A549 (cell line): Measurements from ENCODE around the gene ACER3. TPM values are rescaled to one million over a fixed set of nuclear protein-coding genes. Genes with fewer than 3 reads are reported as not detected.
"Not testable (repeated sequence)": the region's sequence is repeated elsewhere in the genome, so short reads cannot be mapped to it uniquely, and the experiment has no call there.

Source experiments
- ATAC-seq, 2 experiments: fragments of 200-7000 bp in 1 of 2; fragments of >200 bp in 1 of 2; cut with Nextera tagmentation in 1 of 2; cut with Tn5 transposase in 1 of 2; 3 replicates each; pipeline versions ENCODE4 v1.8.0 to v1.9.1; 2018 to 2020; ENCODE audit warnings: mild to moderate bottlenecking in 1 of 2, moderate library complexity in 1 of 2
- CTCF ChIA-PET: fragments of 300-600 bp; sonication (Branson Sonifier 250); formaldehyde crosslinking; extraction: SDS; loops from one replicate; lab custom pipeline; 2021; ENCODE audit warnings: antibody characterized with exemption, inconsistent platforms; lab: Yijun Ruan, JAX
- POLR2A ChIA-PET: fragments of 350-600 bp; formaldehyde crosslinking; extraction: SDS; loops from one replicate; lab custom pipeline; 2021; ENCODE audit warnings: antibody characterized with exemption, inconsistent platforms; lab: Yijun Ruan, JAX
- DNase-seq, 2 experiments: peaks; one replicate each; pipeline versions ENCODE4 v3.0.0 to v3.0.0-alpha.2; 2011 to 2016; ENCODE audit warnings: low read depth in 1 of 2, low spot score in 1 of 2
- FAIRE-seq: peaks from 2 replicates; lab custom pipeline; 2011; peaks lifted over from hg19 to GRCh38; lab: Jason Lieb, UNC
- H3K27ac ChIP-seq, 2 experiments: fragments of >200 bp; sonication (Bioruptor Twin); formaldehyde crosslinking; 3 replicates each; pipeline ENCODE4 v1.5.1; 2016 to 2017
- H3K4me1 ChIP-seq: fragments of >200 bp; sonication (Bioruptor Twin); formaldehyde crosslinking; 3 replicates; pipeline ENCODE4 v1.6.1; 2016
- H3K4me2 ChIP-seq: fragments of >200 bp; sonication (Bioruptor Twin); formaldehyde crosslinking; 3 replicates; pipeline ENCODE4 v1.6.1; 2016
- H3K4me3 ChIP-seq: fragments of >200 bp; sonication (Bioruptor Twin); formaldehyde crosslinking; 3 replicates; pipeline ENCODE4 v1.5.1; 2016
- H3K9me3 ChIP-seq: fragments of >200 bp; sonication (Bioruptor Twin); formaldehyde crosslinking; 3 replicates; pipeline ENCODE4 v1.6.1; 2016
- CBX2 ChIP-seq: fragments of 200-600 bp; sonication (generic); IDR thresholded peaks from 2 replicates; pipeline ENCODE4 v1.6.1; 2016; ENCODE audit warnings: low read depth, mild to moderate bottlenecking, borderline replicate concordance
- CBX8 ChIP-seq: fragments of 200-600 bp; sonication (generic); IDR thresholded peaks from 2 replicates; pipeline ENCODE4 v1.6.1; 2016
- CEBPB ChIP-seq, 2 experiments: fragments of >200 bp in 1 of 2; sonication (Bioruptor Twin) in 1 of 2; formaldehyde crosslinking in 1 of 2; IDR thresholded peaks; 2 replicates each; pipeline ENCODE4 v1.6.1; 2012 to 2016
- EHMT2 ChIP-seq: fragments of 200-600 bp; sonication (generic); IDR thresholded peaks from 2 replicates; pipeline ENCODE4 v1.6.1; 2016; ENCODE audit warnings: antibody characterized with exemption, low read depth, mild to moderate bottlenecking, moderate library complexity
- EP300 ChIP-seq, 2 experiments: fragments of >200 bp; sonication (Bioruptor Twin); formaldehyde crosslinking; IDR thresholded peaks; 2 replicates in 1 of 2; 3 replicates in 1 of 2; pipeline ENCODE4 v1.6.1; 2016 to 2017
- ESRRA ChIP-seq: fragments of 150-350 bp; IDR thresholded peaks from 2 replicates; pipeline ENCODE4 v1.6.1; 2014; ENCODE audit warnings: mild to moderate bottlenecking, low read length, borderline replicate concordance
- GATA3 ChIP-seq: IDR thresholded peaks from 2 replicates; pipeline ENCODE4 v1.6.1; 2012; ENCODE audit warnings: borderline replicate concordance
- HDAC2 ChIP-seq: fragments of 200-600 bp; sonication (generic); IDR thresholded peaks from 2 replicates; pipeline ENCODE4 v1.6.1; 2016
- JUN ChIP-seq, 2 experiments: fragments of >200 bp; sonication (Bioruptor Twin); formaldehyde crosslinking; IDR thresholded peaks; 2 replicates in 1 of 2; 3 replicates in 1 of 2; pipeline ENCODE4 v1.6.1; 2016 to 2017
- JUNB ChIP-seq: fragments of >200 bp; sonication (Bioruptor Twin); formaldehyde crosslinking; IDR thresholded peaks from 2 replicates; pipeline ENCODE4 v1.6.1; 2016
- MYC ChIP-seq: IDR thresholded peaks from 2 replicates; pipeline ENCODE4 v1.6.1; 2012; ENCODE audit warnings: mild to moderate bottlenecking, inconsistent platforms, low read length, improper control_type of control experiment, borderline replicate concordance
- RCOR1 ChIP-seq: fragments of 150-350 bp; IDR thresholded peaks from 2 replicates; pipeline ENCODE4 v1.6.1; 2014; ENCODE audit warnings: antibody characterized with exemption, low read length, low read depth
- SMC3 ChIP-seq: fragments of >200 bp; sonication (Bioruptor Twin); formaldehyde crosslinking; IDR thresholded peaks from 3 replicates; pipeline ENCODE4 v1.6.1; 2018; ENCODE audit warnings: inconsistent platforms
- ZFP36 ChIP-seq: fragments of 450-650 bp; IDR thresholded peaks from 2 replicates; pipeline ENCODE4 v1.6.1; 2014; ENCODE audit warnings: borderline replicate concordance; ENCODE audit not compliant: partially characterized antibody
- ZNF302 ChIP-seq: fragments of 250-450 bp; sonication (Bioruptor Pico); IDR thresholded peaks from 2 replicates; pipeline ENCODE4 v1.9.0; 2021; ENCODE audit warnings: inconsistent platforms, mild to moderate bottlenecking, moderate library complexity
- WGBS: methylation state at CpG from one replicate; pipeline ENCODE4 v1.1.6; 2017; ENCODE audit errors: missing lambda C conversion rate; 5-methylcytosine and 5-hydroxymethylcytosine counted together
- polyA plus RNA-seq, 4 experiments: library from polyadenylated mRNA; depleted of rRNA in 3 of 4; stranded (reverse); fragments of >200 nt; fragmentation: RNase III in 1 of 4; extraction: RNeasy Plus Mini Kit Qiagen cat#74134 plus additional on column Dnase treatment in 1 of 4; gene quantifications; 2 replicates in 3 of 4; 3 replicates in 1 of 4; pipeline ENCODE4 v1.2.3, GENCODE V29; 2011 to 2017
- TF ChIP-seq, protein P1 (sequence below): fragments of >200 bp; sonication (Bioruptor Twin); formaldehyde crosslinking; IDR thresholded peaks from 3 replicates; pipeline ENCODE4 v1.6.1; 2016
- TF ChIP-seq, protein P2 (sequence below): IDR thresholded peaks from 2 replicates; pipeline ENCODE4 v1.6.1; 2012
- TF ChIP-seq, protein P3 (sequence below): fragments of >200 bp; sonication (Bioruptor Twin); formaldehyde crosslinking; IDR thresholded peaks from 2 replicates; pipeline ENCODE4 v1.6.1; 2016
- TF ChIP-seq, protein P4 (sequence below): fragments of 250-450 bp; sonication (Bioruptor Pico); IDR thresholded peaks from 2 replicates; pipeline ENCODE4 v1.5.0; 2020; ENCODE audit warnings: low read depth, mild to moderate bottlenecking, moderate library complexity
- TF ChIP-seq, protein P5 (sequence below): fragments of 250-450 bp; sonication (Bioruptor Pico); IDR thresholded peaks from 2 replicates; pipeline ENCODE4 v1.5.0; 2021; ENCODE audit warnings: mild to moderate bottlenecking, moderate library complexity, borderline replicate concordance

The ACER3 gene
- polyA plus RNA-seq, 2 of the 4 experiments (the other 2 are of a cell fraction): 16.0 to 46.6 TPM

DNA sequence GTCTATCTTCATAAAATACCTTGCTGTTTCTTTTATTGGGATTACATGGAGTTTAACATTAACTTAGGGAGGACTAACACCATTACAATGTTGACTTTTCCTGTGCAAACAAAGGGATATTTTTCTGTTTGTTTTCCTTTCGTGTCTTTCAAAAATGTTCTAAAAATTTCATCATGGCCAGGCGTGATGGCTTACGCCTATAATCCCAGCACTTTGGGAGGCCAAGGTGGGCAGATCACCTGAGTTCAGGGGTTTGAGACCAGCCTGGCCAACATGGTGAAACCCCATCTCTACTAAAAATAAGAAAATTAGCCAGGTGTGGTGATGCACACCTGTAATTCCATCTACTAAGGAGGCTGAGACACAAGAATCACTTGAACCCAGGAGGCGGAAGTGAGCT lies 200.5 kb downstream of the ACER3 start:
- CTCF ChIA-PET: interaction anchor here (1.0 to 5.9 kb wide), 4 partner anchors 9 to 30 kb away, joined by 4 to 84 read pairs (median 7); no protein-coding TSS in a partner anchor
- peaks cover 38% of the 10 kb centered on the region for H3K9me3 ChIP-seq
- FAIRE-seq: peak; percentile 68
- TF ChIP-seq JUNB (peak; percentile 40), GATA3 (peak; percentile 79), EP300 (IDR thresholded peaks at IDR 0.05) (peak; percentile 34 to 67; a peak in 1 of 5 replicates), SMC3 (peak; percentile 19; the same call in 1 of the 3 replicates), CEBPB (IDR thresholded peaks at IDR 0.05) (peak; percentile 76 to 83), JUN (IDR thresholded peaks at IDR 0.05) (peak; percentile 38 to 74; a peak in 2 of 5 replicates)
- TF ChIP-seq, protein P1, sequence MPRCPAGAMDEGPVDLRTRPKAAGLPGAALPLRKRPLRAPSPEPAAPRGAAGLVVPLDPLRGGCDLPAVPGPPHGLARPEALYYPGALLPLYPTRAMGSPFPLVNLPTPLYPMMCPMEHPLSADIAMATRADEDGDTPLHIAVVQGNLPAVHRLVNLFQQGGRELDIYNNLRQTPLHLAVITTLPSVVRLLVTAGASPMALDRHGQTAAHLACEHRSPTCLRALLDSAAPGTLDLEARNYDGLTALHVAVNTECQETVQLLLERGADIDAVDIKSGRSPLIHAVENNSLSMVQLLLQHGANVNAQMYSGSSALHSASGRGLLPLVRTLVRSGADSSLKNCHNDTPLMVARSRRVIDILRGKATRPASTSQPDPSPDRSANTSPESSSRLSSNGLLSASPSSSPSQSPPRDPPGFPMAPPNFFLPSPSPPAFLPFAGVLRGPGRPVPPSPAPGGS: peak; percentile 44; the same call in 1 of the 3 replicates
- TF ChIP-seq, protein P2, sequence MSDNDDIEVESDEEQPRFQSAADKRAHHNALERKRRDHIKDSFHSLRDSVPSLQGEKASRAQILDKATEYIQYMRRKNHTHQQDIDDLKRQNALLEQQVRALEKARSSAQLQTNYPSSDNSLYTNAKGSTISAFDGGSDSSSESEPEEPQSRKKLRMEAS: 0 out of 2 replicates have a peak, but pooled peaks have one; percentile 13
- TF ChIP-seq, protein P3, sequence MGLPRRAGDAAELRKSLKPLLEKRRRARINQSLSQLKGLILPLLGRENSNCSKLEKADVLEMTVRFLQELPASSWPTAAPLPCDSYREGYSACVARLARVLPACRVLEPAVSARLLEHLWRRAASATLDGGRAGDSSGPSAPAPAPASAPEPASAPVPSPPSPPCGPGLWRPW: peak; percentile 86
- TF ChIP-seq, all 56 proteins: peak for 9; not testable (repeated sequence) for 47
- H3K4me1 ChIP-seq: peaks cover 21% of the 10 kb centered on the region
- WGBS: 22% methylated on average over 4 of the region's 4 CpGs
- peak overlapping the region; percentile 69 for H3K4me2 ChIP-seq
- ATAC-seq (peak in 1 of 2 experiments; percentile 57; a peak in 3 of 6 replicates), DNase-seq (peak in 1 of 2 experiments; percentile 74)
- POLR2A ChIA-PET, H3K4me3 ChIP-seq: not testable (repeated sequence)
- H3K27ac ChIP-seq: peak overlapping the region; percentile 78 to 79

DNA sequence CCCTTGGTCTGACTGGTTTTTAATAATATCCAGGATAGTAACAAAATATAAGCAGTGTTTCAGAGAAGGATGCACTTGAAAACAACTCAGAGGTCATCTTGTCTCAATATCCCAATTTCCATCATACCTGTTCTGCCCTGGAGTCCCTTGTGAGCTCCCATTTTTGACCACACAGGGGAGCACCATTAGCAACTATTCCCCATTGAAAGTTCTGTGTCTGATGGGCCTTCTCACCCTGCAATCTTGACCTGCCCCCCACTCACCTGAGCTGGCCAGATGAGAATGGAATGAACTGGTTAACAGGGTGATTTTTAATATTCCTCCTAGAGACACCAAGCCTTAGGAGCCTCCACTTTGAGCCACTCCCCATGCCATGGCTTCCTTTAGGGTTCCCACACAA lies 202.2 kb downstream of the ACER3 start:
- ATAC-seq (no peak), FAIRE-seq (no peak), DNase-seq (no peak)
- peaks cover 23% of the 10 kb centered on the region for H3K9me3 ChIP-seq
- peaks cover 25% of the 10 kb centered on the region for H3K4me1 ChIP-seq
- ChIA-PET POLR2A (no interaction called here), CTCF (interaction anchor here (0.7 to 6.3 kb wide), 10 partner anchors 9 to 341 kb away, joined by 3 to 84 read pairs (median 3); no protein-coding TSS in a partner anchor)
- H3K27ac ChIP-seq: peak overlapping the region; percentile 49 to 51; a peak in 4 of 6 replicates
- H3K4me3 ChIP-seq: no peak overlapping the region
- H3K4me2 ChIP-seq: no peak overlapping the region
- TF ChIP-seq HDAC2 (no peak), SMC3 (no peak), ZFP36 (no peak), EHMT2 (no peak), CBX8 (no peak), RCOR1 (no peak), CBX2 (no peak), ESRRA (no peak), ZNF302 (CRISPR knock-in tag) (no peak), CEBPB (IDR thresholded peaks at IDR 0.05) (no peak), MYC (no peak)
- TF ChIP-seq, protein P1: no peak
- TF ChIP-seq, protein P4, sequence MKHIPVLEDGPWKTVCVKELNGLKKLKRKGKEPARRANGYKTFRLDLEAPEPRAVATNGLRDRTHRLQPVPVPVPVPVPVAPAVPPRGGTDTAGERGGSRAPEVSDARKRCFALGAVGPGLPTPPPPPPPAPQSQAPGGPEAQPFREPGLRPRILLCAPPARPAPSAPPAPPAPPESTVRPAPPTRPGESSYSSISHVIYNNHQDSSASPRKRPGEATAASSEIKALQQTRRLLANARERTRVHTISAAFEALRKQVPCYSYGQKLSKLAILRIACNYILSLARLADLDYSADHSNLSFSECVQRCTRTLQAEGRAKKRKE (CRISPR knock-in tag): no peak
- TF ChIP-seq, protein P5, sequence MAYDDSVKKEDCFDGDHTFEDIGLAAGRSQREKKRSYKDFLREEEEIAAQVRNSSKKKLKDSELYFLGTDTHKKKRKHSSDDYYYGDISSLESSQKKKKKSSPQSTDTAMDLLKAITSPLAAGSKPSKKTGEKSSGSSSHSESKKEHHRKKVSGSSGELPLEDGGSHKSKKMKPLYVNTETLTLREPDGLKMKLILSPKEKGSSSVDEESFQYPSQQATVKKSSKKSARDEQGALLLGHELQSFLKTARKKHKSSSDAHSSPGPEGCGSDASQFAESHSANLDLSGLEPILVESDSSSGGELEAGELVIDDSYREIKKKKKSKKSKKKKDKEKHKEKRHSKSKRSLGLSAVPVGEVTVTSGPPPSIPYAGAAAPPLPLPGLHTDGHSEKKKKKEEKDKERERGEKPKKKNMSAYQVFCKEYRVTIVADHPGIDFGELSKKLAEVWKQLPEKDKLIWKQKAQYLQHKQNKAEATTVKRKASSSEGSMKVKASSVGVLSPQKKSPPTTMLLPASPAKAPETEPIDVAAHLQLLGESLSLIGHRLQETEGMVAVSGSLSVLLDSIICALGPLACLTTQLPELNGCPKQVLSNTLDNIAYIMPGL (CRISPR knock-in tag): no peak
